GM18508 (cell line): ENCODE measurements around the gene SYK.
"Not testable (repeated sequence)": the region's sequence is repeated elsewhere in the genome, so short reads cannot be mapped to it uniquely, and the experiment has no call there.

ENCODE experiments used
- ATAC-seq: cut with Tn5 transposase; IDR thresholded peaks from one replicate; pipeline ENCODE4 v1.9.1; 2021; ENCODE audit warnings: moderate number of reproducible peaks; ENCODE audit not compliant: insufficient read depth, unreplicated experiment

Gene SYK

GRCh38 chr9:90801241-90801972, at the start of gene SYK:
Gene SYK (plus strand): TSS chr9:90801819. CDS start chr9:90843899, 42,080 bp downstream.
- no peak for ATAC-seq

DNA sequence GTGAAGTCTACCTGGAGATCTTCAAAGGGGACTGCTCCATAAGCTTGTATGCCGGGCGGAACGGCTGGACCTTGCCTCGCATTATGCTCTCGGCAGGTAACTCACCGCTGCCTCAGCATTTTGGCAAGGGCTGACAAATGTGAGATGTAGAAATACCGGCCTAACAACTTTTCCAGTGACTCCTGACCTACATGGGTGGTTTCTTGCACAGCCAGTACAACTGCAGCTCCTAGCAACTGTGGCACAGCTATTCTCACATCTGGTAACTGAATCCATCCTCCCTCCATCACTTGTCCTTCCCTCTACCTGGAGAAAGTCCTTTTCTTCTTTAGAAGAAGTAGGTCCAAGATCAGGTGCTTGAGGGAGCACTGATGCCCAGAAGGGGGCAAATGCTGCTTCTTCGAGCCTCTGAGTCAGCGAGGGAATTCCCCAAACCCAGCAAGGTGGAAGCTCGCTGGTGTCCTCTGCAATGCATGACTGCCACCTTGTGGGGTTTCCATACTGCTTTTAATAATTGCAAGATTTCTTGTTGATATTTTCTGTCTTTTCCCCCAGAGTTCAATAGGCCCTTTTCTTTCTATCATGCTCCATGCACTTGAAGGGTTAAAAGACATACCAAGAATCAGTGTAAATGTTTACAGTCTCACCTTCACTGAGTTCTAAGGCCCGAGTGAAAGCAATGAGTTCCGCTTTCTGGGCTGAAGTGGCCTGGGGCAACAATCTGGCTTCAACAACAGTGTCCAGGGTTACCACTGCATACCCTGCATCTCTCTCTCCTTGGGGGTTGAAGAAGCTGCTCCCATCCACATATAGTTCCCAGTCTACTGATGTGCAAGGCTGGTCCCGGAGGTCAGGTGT, 45.9 kb upstream of the SYK start:
- not testable (repeated sequence) for ATAC-seq

DNA sequence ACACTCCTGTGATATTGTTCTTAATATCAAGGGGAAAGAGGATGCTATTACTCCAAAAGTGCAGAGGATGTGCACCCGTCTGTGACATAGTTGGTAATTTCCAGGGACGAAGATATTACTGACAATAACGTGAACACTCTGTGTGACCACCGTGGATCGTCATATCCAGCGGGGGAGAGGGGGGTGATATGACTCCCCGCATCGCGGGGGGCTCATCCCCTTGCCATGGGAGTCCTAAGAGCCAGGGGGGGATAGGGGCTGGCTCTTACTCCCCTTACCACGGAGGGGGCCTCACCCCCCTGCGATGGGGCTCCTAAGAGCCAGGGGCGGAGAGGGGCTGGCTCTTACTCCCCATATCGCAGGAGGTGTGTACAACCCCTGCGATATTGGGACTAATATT, 41.0 kb upstream of the SYK start:
- not testable (repeated sequence) for ATAC-seq

DNA sequence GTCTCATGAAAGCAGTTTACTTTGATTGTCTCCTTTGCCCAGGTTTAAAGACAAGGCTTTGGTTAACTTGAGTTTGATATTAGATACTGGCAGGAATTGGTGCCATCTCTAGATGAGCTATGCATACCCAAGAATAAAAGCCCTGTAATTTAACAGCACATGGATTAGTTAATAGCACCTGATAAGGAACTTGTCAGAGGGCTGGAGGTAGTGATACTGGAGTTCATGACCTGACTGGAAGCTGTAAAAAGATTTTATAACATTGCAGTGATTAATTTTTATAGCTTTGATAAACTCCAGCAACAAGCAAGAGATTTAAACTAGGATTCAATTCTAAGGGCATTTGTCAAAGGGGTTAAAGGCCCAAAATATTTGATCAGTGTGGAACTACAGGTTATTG, 34.9 kb upstream of the SYK start:
- ATAC-seq: no peak

- ATAC-seq: no peak
These were observed 34.0 kb upstream of the SYK start for GRCh38 chr9:90767523-90768100.

DNA sequence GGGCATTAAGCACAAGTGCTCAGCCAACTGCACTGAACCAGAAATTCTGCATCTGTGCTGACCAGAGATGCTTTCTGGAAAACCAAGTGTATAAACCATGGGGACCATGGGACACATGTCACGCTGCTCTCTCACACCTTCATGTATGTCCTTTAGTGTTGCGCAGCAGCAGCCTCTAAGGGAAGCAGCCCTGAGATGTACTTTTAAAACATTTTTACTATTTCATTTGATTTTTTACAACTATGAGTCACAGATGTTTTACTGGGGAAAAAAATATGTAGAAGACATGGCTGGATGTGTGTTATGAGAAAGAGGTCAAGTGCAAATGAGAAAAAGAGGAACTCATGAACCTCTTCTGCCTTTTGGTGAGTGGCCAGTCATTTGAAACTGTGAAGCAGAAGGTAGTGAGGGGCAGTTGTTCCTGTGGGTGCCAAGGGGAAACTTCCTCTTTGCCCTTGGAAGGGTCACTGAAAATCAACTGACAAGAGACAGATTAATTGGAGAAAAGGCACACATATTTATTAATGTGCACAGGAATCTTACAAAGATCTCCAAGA, 31.4 kb upstream of the SYK start:
- ATAC-seq: no peak

GRCh38 chr9:90770927-90771326, 30.7 kb upstream of the SYK start:
- ATAC-seq: no peak

- ATAC-seq: no peak
These were observed 29.2 kb upstream of the SYK start for GRCh38 chr9:90772386-90772785.

DNA sequence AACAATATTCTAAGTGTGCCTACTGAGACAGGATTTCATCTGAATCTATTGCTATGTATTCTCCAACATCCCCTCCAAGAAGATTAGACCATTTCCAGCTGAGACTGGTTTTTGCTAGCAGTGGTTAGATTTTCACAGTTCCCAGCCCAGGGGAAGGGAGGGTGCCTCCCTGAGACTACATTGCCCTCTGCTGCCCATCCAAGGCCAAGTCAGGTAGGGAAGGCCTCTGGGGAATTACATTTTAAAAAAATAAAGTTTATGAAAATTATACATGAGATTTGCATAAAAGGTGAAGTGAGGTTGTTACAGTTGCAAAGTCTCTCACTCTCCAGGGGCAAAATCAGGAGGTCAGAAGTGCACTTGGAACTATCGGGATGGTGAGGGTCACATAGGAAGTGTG, 28.0 kb upstream of the SYK start:
- ATAC-seq: no peak

- ATAC-seq: no peak
These were observed 27.5 kb upstream of the SYK start for GRCh38 chr9:90774071-90774470.

- peak; percentile 79 for ATAC-seq
These were observed 26.9 kb upstream of the SYK start for GRCh38 chr9:90774682-90775081.

DNA sequence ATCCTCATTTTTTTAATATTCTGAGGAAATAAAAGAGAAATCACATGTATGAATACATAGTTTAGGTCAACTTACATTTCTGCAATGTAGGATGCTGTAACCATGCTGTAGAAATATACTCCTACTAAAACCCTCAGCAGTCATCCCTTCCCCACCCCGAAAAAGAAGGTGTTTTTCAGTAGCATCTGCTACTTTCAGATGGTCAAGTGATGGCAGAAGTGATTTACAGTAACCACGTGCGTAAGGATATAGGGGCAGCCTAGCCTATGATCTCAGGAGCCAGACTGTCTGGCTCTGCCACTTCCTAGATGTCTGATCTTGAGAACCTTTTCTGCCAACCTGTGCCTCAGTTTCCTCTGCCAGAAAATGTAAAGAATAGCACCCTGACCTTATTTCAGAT, 26.0 kb upstream of the SYK start:
- no peak for ATAC-seq

DNA sequence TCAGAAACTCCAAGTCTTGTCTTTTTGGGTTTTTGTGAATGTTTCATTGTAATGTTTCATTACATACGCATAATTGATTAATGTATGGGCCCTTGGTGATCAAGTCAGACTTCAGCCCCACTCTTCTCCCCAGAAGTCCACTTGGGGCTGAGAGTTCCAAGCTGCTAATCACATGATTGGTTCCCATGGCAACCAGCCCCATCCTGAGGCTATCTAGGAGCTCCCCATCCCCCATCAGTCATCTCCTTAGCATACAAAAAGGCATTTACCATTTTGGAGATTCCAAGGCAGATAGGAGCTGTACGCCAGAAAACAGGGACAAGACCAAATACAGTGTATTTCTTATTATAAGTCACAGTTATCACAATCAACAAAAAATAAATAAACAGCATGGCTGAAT, 22.9 kb upstream of the SYK start:
- no peak for ATAC-seq

DNA sequence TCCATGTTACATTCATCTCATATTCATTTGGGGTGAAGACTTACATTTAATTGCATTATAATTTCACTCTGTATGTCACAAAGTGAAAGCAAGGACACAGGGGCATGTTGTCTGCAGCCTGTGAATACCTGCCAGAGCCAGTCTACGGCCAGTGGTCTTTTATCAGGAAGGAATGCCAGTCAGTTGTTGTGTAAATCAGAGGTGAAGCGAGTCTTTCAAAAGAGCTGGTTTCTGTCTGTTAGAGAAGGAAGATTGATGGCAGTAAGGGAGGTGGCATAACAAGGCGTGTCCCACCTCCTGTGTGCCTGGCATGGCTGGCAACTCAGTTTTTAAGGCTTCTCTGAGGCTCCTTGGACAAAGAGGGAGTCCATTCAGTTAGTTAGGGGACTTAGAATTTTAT, 18.1 kb upstream of the SYK start:
- no peak for ATAC-seq

DNA sequence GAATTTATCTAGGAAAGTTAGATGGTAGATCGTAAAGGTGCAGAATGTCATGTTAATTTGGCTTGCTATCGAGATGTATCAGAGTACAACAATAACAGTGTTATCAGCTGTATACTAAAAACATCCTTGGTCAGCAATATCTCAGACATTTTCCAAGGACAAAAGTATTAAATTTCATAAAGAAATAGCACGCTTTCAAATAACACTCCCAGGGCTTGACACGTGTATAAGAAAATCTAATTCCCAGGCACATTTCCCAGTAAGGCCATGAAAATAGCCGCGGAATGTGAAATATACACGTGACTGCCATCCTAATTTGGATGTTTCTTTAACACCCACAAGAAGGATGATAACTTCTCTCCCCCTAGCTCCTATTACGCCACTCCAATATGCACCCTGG, 17.7 kb upstream of the SYK start:
- no peak for ATAC-seq

DNA sequence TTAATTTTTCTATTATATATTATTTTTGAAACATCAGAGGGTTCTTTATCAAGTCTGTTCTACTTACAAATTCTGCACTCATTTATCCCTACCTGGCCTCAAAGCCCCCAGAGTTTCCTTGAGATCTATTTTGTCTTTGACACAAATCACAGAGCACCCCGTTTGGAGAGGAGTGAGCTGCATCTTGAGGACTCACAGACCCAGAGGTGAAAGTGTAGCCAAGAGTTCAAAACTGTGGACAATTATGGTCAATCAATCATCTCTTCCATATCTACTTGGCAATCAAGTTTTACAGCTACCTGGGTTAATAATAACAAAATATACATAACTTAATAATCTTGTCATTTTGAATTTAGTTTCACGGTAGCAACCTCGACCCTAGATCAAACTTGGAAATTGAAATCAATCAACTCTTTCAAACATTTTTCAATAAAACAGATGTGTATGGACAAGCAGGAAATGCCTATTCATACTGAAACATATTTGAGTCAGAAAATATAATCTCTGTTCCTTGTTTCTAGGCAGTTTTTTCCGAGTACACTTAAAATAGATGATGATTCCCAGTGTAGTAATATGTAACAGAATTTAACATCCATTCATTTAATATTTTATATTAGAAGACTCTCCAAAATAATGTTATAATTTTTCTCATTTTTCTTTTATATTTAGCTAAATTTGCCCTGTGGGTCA, 13.7 kb upstream of the SYK start:
- no peak for ATAC-seq

DNA sequence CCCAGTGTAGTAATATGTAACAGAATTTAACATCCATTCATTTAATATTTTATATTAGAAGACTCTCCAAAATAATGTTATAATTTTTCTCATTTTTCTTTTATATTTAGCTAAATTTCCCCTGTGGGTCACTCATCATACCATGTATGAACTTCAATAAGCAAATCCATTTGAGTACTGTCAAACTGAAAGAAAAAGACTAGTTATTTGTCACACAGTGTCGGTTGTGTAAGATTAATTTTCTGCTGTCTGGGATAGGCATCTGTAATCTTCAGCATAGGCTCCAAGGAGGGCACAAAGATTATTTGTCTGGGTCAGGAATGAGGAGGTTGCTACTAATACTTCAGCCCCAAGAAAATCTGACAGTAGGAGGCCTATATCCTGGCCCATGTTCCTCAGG, 13.1 kb upstream of the SYK start:
- not testable (repeated sequence) for ATAC-seq

DNA sequence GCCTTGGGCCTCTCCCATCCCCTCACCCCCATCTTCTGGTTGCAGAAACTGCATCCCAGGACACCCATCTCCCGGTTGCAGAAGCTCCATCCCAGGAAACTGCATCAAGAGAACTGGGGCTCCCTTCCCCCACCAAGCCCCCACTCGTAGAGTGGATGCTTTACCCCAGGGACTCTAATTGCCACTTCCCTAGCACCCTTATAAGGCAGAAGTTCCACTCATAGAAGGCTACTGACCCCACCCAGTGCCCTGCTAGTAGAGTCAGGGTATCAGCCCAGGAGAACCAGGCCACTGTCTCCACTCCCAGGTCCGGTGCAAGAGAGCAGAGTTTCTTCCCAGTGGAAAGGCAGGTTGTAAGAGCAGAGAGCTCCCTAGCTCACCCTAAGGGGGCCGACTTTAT, 12.2 kb upstream of the SYK start:
- no peak for ATAC-seq

DNA sequence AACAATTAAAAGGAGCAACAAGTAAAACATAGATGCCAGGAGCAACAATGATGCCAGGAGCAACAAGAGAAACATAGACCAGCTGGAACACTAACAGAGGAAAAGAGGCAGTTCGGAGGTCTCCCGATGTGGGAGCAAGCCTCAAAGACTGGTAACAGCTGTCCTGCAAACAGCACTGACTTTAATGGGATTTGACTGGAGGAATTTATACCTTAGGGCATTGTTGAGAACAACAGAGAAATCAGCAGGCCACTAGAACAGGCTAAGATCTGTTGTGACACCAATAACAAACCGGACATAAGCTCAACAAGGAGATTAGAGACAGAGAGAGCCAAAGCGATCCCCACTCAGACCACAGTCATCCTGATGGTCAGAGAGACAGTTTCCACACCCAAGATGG, 11.8 kb upstream of the SYK start:
- ATAC-seq: no peak

GRCh38 chr9:90793024-90793423, 8.6 kb upstream of the SYK start:
- ATAC-seq: not testable (repeated sequence)
